ENCODE data around the gene GPBP1L1.

GPBP1L1 gene

DNA sequence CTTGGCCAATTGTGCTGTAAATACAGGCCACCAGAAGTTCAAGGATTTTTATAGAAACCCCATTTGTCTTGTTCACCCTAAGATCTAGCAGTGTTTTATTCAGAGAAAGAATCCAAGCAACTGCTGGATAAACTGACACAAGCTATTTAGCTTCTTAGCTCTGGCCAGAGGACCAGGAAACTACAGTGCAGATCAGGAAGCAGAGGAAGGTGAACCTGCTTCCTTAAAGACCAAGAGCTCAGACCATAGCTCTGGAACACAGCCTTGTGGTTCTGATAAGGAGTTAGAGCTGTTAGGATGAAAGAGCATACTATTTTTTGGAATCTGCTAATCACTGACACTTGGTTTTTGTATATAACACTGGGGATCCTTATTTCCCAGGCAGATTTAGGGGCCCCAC, 57.3 kb downstream of the GPBP1L1 start:
- Histone ChIP-seq H2AFZ (ENCODE audit: low read depth, low read length) (no peak overlapping the region), H2AK5ac (ENCODE audit: low read length, severe bottlenecking) (no peak overlapping the region), H3K4me1 (ENCODE audit: control insufficient read depth, insufficient read depth, low read depth, low read length) (no peaks in the 10 kb centered on the region), H3K27ac (ENCODE audit: low read length, poor library complexity, severe bottlenecking) (no peak overlapping the region), H3K23ac (ENCODE audit: low read length in 2 of 2) (no peak overlapping the region), H3K14ac (ENCODE audit: low read length in 2 of 2) (no peak overlapping the region), H3K4me3 (ENCODE audit: insufficient read depth in 1 of 2, low read depth in 1 of 2, low read length in 2 of 2) (no peak overlapping the region), H2BK5ac (ENCODE audit: low read depth, low read length, poor library complexity, severe bottlenecking) (no peak overlapping the region), H4K91ac (ENCODE audit: low read length) (no peak overlapping the region), H3K27me3 (ENCODE audit: control insufficient read depth in 1 of 2, insufficient read depth in 1 of 2, low read length in 2 of 2) (no peaks in the 10 kb centered on the region), H2BK15ac (ENCODE audit: low read depth, poor library complexity, severe bottlenecking) (no peak overlapping the region), H4K8ac (ENCODE audit: low read length) (no peak overlapping the region), H3K18ac (ENCODE audit: low read depth in 1 of 2, low read length in 2 of 2) (no peak overlapping the region), H3K4me2 (ENCODE audit: low read length, poor library complexity, severe bottlenecking) (no peak overlapping the region), H3K36me3 (ENCODE audit: control insufficient read depth in 1 of 2, insufficient read depth in 2 of 2, low read depth in 1 of 2, low read length in 2 of 2) (peaks cover 48 to 82% of the 10 kb centered on the region in 2 experiments), H3K9ac (ENCODE audit: low read length) (no peak overlapping the region), H3K9me3 (ENCODE audit: control insufficient read depth, low read length) (no peaks in the 10 kb centered on the region), H2BK120ac (ENCODE audit: low read depth, low read length) (no peak overlapping the region), H2BK12ac (ENCODE audit: low read length in 2 of 2) (no peak overlapping the region), H3K79me1 (replicated peaks; ENCODE audit: low read length, poor library complexity, severe bottlenecking) (peaks cover 22% of the 10 kb centered on the region), H3K4ac (ENCODE audit: low read depth in 1 of 2, low read length in 2 of 2) (no peak overlapping the region)
- DNase-seq, result no peak

DNA sequence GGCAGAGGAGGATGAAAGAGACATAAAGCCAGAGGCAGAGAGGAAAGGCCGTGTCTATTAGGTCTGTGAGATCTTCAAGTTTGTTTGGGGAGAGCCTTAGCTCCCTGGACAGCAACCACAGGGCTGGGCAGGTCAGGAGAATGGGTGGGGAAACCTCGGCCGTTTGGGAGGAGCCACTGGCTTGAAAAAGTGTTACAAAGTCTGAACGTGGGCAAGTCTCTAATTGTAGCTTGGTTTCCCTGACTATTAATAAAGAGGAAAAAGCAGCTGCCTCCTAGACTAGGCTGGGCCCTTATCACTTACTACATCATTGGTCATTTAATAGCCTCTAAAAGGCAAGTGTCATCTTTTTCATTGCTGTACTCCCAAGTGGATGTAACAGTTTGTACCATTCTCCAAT, 62.4 kb downstream of the GPBP1L1 start, which contains the start of gene CCDC17:
CCDC17 (minus strand) TSS at position 83 of the 400 bp plus-strand sequence. CDS start 145 bp downstream, outside the sequence.
- WGBS, result 60% methylated on average over 4 of the region's 4 CpGs
- DNase-seq, result no peak
- H2BK12ac ChIP-seq (ENCODE audit: low read length in 2 of 2), result no peak within 1 kb of the TSS

DNA sequence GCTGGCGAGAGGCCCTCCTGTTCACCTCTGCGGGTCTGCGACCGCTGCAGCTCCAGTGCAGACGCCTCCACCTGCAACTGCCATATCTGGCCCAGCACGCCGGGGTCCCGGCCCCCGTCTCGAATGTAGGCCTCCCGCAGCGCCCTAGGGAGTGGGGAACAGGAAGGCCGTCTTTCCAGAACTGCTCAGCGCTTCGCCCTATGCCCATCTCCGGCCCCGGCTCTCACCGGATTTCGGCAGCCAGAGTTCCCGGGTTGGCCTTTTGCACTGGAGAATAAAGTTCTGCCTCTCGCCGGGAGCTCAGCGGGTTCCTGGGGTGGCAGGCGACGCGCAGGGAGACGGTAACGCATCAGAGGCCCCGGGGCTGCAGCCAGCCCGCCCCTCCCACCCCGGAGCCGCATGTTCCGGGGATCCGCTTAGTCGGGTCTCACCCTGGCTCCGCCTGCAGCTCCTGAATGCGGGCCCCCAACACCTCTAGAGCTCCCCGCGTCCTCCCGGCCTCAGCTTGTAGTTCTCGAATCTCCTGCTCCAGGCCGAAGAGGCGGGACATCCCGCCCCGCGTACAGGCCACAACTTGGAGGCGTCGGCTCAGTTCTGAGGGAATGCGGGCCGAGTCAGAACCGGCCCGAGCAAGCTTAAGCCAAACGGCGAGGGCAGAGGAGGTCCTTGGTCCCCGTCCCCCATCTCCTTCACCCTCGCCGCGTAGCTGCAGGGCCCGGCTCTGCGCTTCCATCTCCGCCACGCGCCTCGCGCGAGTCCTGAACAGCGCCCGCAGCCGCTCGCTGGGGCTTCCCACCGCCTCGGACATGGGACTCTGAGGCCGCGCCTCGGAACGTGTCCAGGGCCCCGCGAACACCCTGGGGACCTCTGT, 63.6 kb downstream of the GPBP1L1 start:
- Histone ChIP-seq H3K4me2 (ENCODE audit: low read length, poor library complexity, severe bottlenecking) (no peak overlapping the region), H2BK5ac (ENCODE audit: low read depth, low read length, poor library complexity, severe bottlenecking) (no peak overlapping the region), H3K14ac (ENCODE audit: low read length in 2 of 2) (no peak overlapping the region), H3K4me3 (ENCODE audit: insufficient read depth in 1 of 2, low read depth in 1 of 2, low read length in 2 of 2) (peak overlapping the region in 1 of 2 experiments; percentile 41), H3K9me3 (ENCODE audit: control insufficient read depth, low read length) (no peaks in the 10 kb centered on the region), H3K4me1 (ENCODE audit: control insufficient read depth, insufficient read depth, low read depth, low read length) (no peaks in the 10 kb centered on the region), H2BK120ac (ENCODE audit: low read depth, low read length) (no peak overlapping the region), H3K9ac (ENCODE audit: low read length) (peak overlapping the region; percentile 45), H4K8ac (ENCODE audit: low read length) (no peak overlapping the region), H2AK5ac (ENCODE audit: low read length, severe bottlenecking) (no peak overlapping the region), H3K27me3 (ENCODE audit: control insufficient read depth in 1 of 2, insufficient read depth in 1 of 2, low read length in 2 of 2) (no peaks in the 10 kb centered on the region), H3K23ac (ENCODE audit: low read length in 2 of 2) (no peak overlapping the region), H2AFZ (ENCODE audit: low read depth, low read length) (no peak overlapping the region), H2BK12ac (ENCODE audit: low read length in 2 of 2) (no peak overlapping the region), H4K91ac (ENCODE audit: low read length) (no peak overlapping the region), H3K4ac (ENCODE audit: low read depth in 1 of 2, low read length in 2 of 2) (no peak overlapping the region), H3K36me3 (ENCODE audit: control insufficient read depth in 1 of 2, insufficient read depth in 2 of 2, low read depth in 1 of 2, low read length in 2 of 2) (peaks cover 49 to 57% of the 10 kb centered on the region in 2 experiments), H3K27ac (ENCODE audit: low read length, poor library complexity, severe bottlenecking) (no peak overlapping the region), H3K79me1 (replicated peaks; ENCODE audit: low read length, poor library complexity, severe bottlenecking) (peaks cover 3% of the 10 kb centered on the region), H3K18ac (ENCODE audit: low read depth in 1 of 2, low read length in 2 of 2) (no peak overlapping the region), H2BK15ac (ENCODE audit: low read depth, poor library complexity, severe bottlenecking) (no peak overlapping the region)
- no peak for DNase-seq
- WGBS, result 93% methylated on average over 78 of the region's 78 CpGs

More for the DNA sequence above, 62.4 kb downstream of the GPBP1L1 start, which contains the start of gene CCDC17:
- no peak within 1 kb of the TSS for H4K91ac ChIP-seq (ENCODE audit: low read length)
- peak within 1 kb of the TSS; percentile 45 for H3K9ac ChIP-seq (ENCODE audit: low read length)
- no peaks in the 10 kb centered on the region for H3K27me3 ChIP-seq (ENCODE audit: control insufficient read depth in 1 of 2, insufficient read depth in 1 of 2, low read length in 2 of 2)
- no peaks in the 10 kb centered on the region for H3K4me1 ChIP-seq (ENCODE audit: control insufficient read depth, insufficient read depth, low read depth, low read length)
- no peak within 1 kb of the TSS for H2AFZ ChIP-seq (ENCODE audit: low read depth, low read length)
- no peak within 1 kb of the TSS for H2BK120ac ChIP-seq (ENCODE audit: low read depth, low read length)
- H3K14ac ChIP-seq (ENCODE audit: low read length in 2 of 2), result no peak within 1 kb of the TSS
- no peak within 1 kb of the TSS for H3K27ac ChIP-seq (ENCODE audit: low read length, poor library complexity, severe bottlenecking)
- no peak within 1 kb of the TSS for H3K23ac ChIP-seq (ENCODE audit: low read length in 2 of 2)
- H2AK5ac ChIP-seq (ENCODE audit: low read length, severe bottlenecking), result no peak within 1 kb of the TSS
- H2BK15ac ChIP-seq (ENCODE audit: low read depth, poor library complexity, severe bottlenecking), result no peak within 1 kb of the TSS
- H3K9me3 ChIP-seq (ENCODE audit: control insufficient read depth, low read length), result no peaks in the 10 kb centered on the region
- no peak within 1 kb of the TSS for H4K8ac ChIP-seq (ENCODE audit: low read length)
- H3K4me3 ChIP-seq (ENCODE audit: insufficient read depth in 1 of 2, low read depth in 1 of 2, low read length in 2 of 2), result peak within 1 kb of the TSS in 1 of 2 experiments; percentile 41
- H3K4ac ChIP-seq (ENCODE audit: low read depth in 1 of 2, low read length in 2 of 2), result no peak within 1 kb of the TSS
- H3K4me2 ChIP-seq (ENCODE audit: low read length, poor library complexity, severe bottlenecking), result no peak within 1 kb of the TSS
- no peak within 1 kb of the TSS for H2BK5ac ChIP-seq (ENCODE audit: low read depth, low read length, poor library complexity, severe bottlenecking)
- peaks cover 3% of the 10 kb centered on the region for H3K79me1 ChIP-seq (replicated peaks; ENCODE audit: low read length, poor library complexity, severe bottlenecking)
- peaks cover 50 to 62% of the 10 kb centered on the region in 2 experiments for H3K36me3 ChIP-seq (ENCODE audit: control insufficient read depth in 1 of 2, insufficient read depth in 2 of 2, low read depth in 1 of 2, low read length in 2 of 2)
- no peak within 1 kb of the TSS for H3K18ac ChIP-seq (ENCODE audit: low read depth in 1 of 2, low read length in 2 of 2)

DNA sequence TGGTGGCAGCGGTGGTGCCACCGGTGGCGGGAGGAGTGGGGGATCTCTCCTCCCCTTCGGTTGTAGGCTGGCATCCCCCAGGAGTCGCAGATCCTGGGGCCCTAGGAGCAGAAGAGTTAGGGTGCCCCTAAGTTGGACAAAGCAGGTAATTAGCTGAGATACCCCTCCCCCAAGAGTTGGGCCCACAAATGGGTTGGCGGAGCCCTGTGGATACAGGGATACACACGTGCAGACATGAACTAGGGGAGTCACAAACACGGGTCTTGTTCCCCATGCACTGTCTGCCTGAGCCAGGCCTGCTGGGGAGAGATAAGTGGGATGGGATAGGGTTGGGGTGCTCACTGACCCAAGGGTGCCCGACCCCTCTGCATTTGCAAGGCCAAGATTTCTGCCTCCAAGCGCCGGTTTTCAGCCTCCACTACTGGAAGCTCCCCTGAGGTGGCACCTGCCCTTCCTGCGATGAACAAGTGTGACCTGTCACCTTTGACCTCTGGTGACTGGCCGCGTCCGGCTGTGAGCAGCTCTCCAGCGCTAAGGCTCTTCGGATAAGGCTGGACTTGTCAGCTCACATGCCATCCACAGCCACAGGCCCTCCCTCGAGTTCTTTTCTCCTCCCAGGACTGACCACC, 64.3 kb downstream of the GPBP1L1 start:
- no peak overlapping the region for H2AK5ac ChIP-seq (ENCODE audit: low read length, severe bottlenecking)
- H4K8ac ChIP-seq (ENCODE audit: low read length), result no peak overlapping the region
- H2BK120ac ChIP-seq (ENCODE audit: low read depth, low read length), result no peak overlapping the region

More for the DNA sequence above, 64.3 kb downstream of the GPBP1L1 start:
- no peak overlapping the region for H4K91ac ChIP-seq (ENCODE audit: low read length)
- H3K4me3 ChIP-seq (ENCODE audit: insufficient read depth in 1 of 2, low read depth in 1 of 2, low read length in 2 of 2), result no peak overlapping the region
- H3K14ac ChIP-seq (ENCODE audit: low read length in 2 of 2), result peak overlapping the region in 1 of 2 experiments; percentile 63
- H3K79me1 ChIP-seq (replicated peaks; ENCODE audit: low read length, poor library complexity, severe bottlenecking), result peaks cover 3% of the 10 kb centered on the region
- no peaks in the 10 kb centered on the region for H3K4me1 ChIP-seq (ENCODE audit: control insufficient read depth, insufficient read depth, low read depth, low read length)
- WGBS, result 88% methylated on average over 18 of the region's 18 CpGs
- H3K36me3 ChIP-seq (ENCODE audit: control insufficient read depth in 1 of 2, insufficient read depth in 2 of 2, low read depth in 1 of 2, low read length in 2 of 2), result peaks cover 49 to 60% of the 10 kb centered on the region in 2 experiments
- no peak for DNase-seq
- no peak overlapping the region for H2AFZ ChIP-seq (ENCODE audit: low read depth, low read length)
- no peak overlapping the region for H2BK12ac ChIP-seq (ENCODE audit: low read length in 2 of 2)
- H3K27ac ChIP-seq (ENCODE audit: low read length, poor library complexity, severe bottlenecking), result no peak overlapping the region
- H2BK15ac ChIP-seq (ENCODE audit: low read depth, poor library complexity, severe bottlenecking), result no peak overlapping the region
- no peaks in the 10 kb centered on the region for H3K27me3 ChIP-seq (ENCODE audit: control insufficient read depth in 1 of 2, insufficient read depth in 1 of 2, low read length in 2 of 2)
- H3K4me2 ChIP-seq (ENCODE audit: low read length, poor library complexity, severe bottlenecking), result no peak overlapping the region
- H3K4ac ChIP-seq (ENCODE audit: low read depth in 1 of 2, low read length in 2 of 2), result no peak overlapping the region
- H3K9me3 ChIP-seq (ENCODE audit: control insufficient read depth, low read length), result no peaks in the 10 kb centered on the region
- no peak overlapping the region for H2BK5ac ChIP-seq (ENCODE audit: low read depth, low read length, poor library complexity, severe bottlenecking)
- no peak overlapping the region for H3K18ac ChIP-seq (ENCODE audit: low read depth in 1 of 2, low read length in 2 of 2)
- peak overlapping the region; percentile 45 for H3K9ac ChIP-seq (ENCODE audit: low read length)
- no peak overlapping the region for H3K23ac ChIP-seq (ENCODE audit: low read length in 2 of 2)

Data from mesenchymal stem cell (in vitro differentiated cells and primary cell).